H1 (cell line): ENCODE data around the gene CASR. TPM values are rescaled to one million over a fixed set of nuclear protein-coding genes. Genes with fewer than 3 reads are reported as not detected.

Source experiments
- CTCF ChIA-PET: fragments of 300-600 bp; sonication (Branson Sonifier 250); formaldehyde crosslinking; loops from one replicate; lab custom pipeline; 2021; ENCODE audit not compliant: partially characterized antibody; lab: Charles Lee
- POLR2A ChIA-PET: fragments of 300-600 bp; sonication (Branson Sonifier 250); formaldehyde crosslinking; loops from one replicate; lab custom pipeline; 2021; ENCODE audit warnings: inconsistent platforms; ENCODE audit not compliant: partially characterized antibody; lab: Charles Lee
- DNase-seq, 2 experiments: peaks; one replicate each; pipeline versions ENCODE4 v3.0.0 to v3.0.0-alpha.2; 2010 to 2022; ENCODE audit warnings: low spot score in 2 of 2, low read depth in 1 of 2, mixed read lengths in 1 of 2
- FAIRE-seq: peaks from 2 replicates; lab custom pipeline; 2011; peaks lifted over from hg19 to GRCh38; lab: Jason Lieb, UNC
- H2AFZ ChIP-seq: 2 replicates; pipeline ENCODE4 v1.8.1; 2012; ENCODE audit warnings: low read length, inconsistent platforms
- H2AK5ac ChIP-seq: 2 replicates; pipeline ENCODE4 v1.6.1; 2013; ENCODE audit warnings: low read depth, low read length
- H2BK120ac ChIP-seq: replicated peaks from 2 replicates; pipeline ENCODE3; 2013; ENCODE audit warnings: low read depth, low read length, inconsistent platforms
- H2BK12ac ChIP-seq: 2 replicates; pipeline ENCODE4 v1.6.1; 2013; ENCODE audit warnings: low read depth, low read length
- H2BK15ac ChIP-seq: 2 replicates; pipeline ENCODE4 v1.6.1; 2013; ENCODE audit warnings: low read length
- H2BK20ac ChIP-seq: 2 replicates; pipeline ENCODE4 v1.6.1; 2013; ENCODE audit warnings: low read length
- H2BK5ac ChIP-seq: 2 replicates; pipeline ENCODE4 v1.6.1; 2013; ENCODE audit warnings: low read depth, low read length
- H3K14ac ChIP-seq: 2 replicates; pipeline ENCODE4 v1.6.1; 2013; ENCODE audit warnings: inconsistent platforms; ENCODE audit not compliant: insufficient read length
- H3K18ac ChIP-seq: 2 replicates; pipeline ENCODE4 v1.6.1; 2013; ENCODE audit warnings: low read length; ENCODE audit errors: extremely low read depth
- H3K23ac ChIP-seq: 2 replicates; pipeline ENCODE4 v1.6.1; 2013; ENCODE audit warnings: inconsistent platforms; ENCODE audit not compliant: insufficient read length
- H3K23me2 ChIP-seq: 2 replicates; pipeline ENCODE4 v1.6.1; 2013; ENCODE audit warnings: low read depth, low read length
- H3K27ac ChIP-seq: 2 replicates; pipeline ENCODE4 v1.6.1; 2011; ENCODE audit warnings: low read depth, low read length, inconsistent platforms
- H3K27me3 ChIP-seq, 4 experiments: replicated peaks in 1 of 4; 1 replicate in 1 of 4; 2 replicates in 3 of 4; pipeline versions ENCODE4 v1.6.1 to v1.8.1; 2011 to 2013; ENCODE audit warnings: low read length in 3 of 4, mild to moderate bottlenecking in 3 of 4, inconsistent platforms in 2 of 4, mixed read lengths in 2 of 4, moderate library complexity in 1 of 4; ENCODE audit not compliant: control insufficient read depth in 3 of 4, insufficient read depth in 3 of 4; ENCODE audit errors: extremely low read depth in 1 of 4
- H3K36me3 ChIP-seq, 4 experiments: 2 replicates each; pipeline versions ENCODE4 v1.6.1 to v1.8.1; 2011 to 2013; ENCODE audit warnings: mild to moderate bottlenecking in 4 of 4, low read length in 3 of 4, moderate library complexity in 2 of 4, control low read depth in 1 of 4, inconsistent platforms in 1 of 4; ENCODE audit not compliant: insufficient read depth in 4 of 4, control insufficient read depth in 2 of 4
- H3K4ac ChIP-seq: replicated peaks from 2 replicates; pipeline ENCODE3; 2013; ENCODE audit warnings: low read length, low read depth, mixed read lengths, inconsistent platforms; ENCODE audit not compliant: insufficient read length
- H3K4me1 ChIP-seq, 4 experiments: replicated peaks in 1 of 4; 1 replicate in 1 of 4; 2 replicates in 3 of 4; pipeline versions ENCODE4 v1.6.1 to v1.8.1; 2011 to 2013; ENCODE audit warnings: low read length in 3 of 4, inconsistent platforms in 2 of 4, mixed read lengths in 1 of 4; ENCODE audit not compliant: insufficient read depth in 4 of 4, control insufficient read depth in 3 of 4
- H3K4me2 ChIP-seq, 2 experiments: 2 replicates each; pipeline versions ENCODE4 v1.6.1 to v1.8.1; 2011 to 2013; ENCODE audit warnings: low read depth in 2 of 2, low read length in 2 of 2, control low read depth in 1 of 2, inconsistent platforms in 1 of 2, mild to moderate bottlenecking in 1 of 2; ENCODE audit not compliant: insufficient read depth in 1 of 2
- H3K4me3 ChIP-seq, 4 experiments: fragments of 200-600, 300-600 bp in 1 of 4; sonication (generic), shearing (Covaris generic), sonication (Bioruptor Twin) in 1 of 4; 2 replicates each; pipeline versions ENCODE4 v1.5.1 to v1.8.1; 2011 to 2016; ENCODE audit warnings: low read length in 4 of 4, low read depth in 3 of 4, control low read depth in 2 of 4, inconsistent platforms in 2 of 4, mild to moderate bottlenecking in 2 of 4, mixed read lengths in 1 of 4, moderate library complexity in 1 of 4; ENCODE audit not compliant: insufficient read depth in 2 of 4; ENCODE audit errors: extremely low read depth in 1 of 4
- H3K56ac ChIP-seq: replicated peaks from 2 replicates; pipeline ENCODE3; 2013; ENCODE audit warnings: low read depth, mild to moderate bottlenecking, mixed read lengths, low read length, inconsistent platforms; ENCODE audit not compliant: insufficient read length
- H3K79me1 ChIP-seq: 2 replicates; pipeline ENCODE4 v1.6.1; 2013; ENCODE audit warnings: low read depth, low read length, control low read depth
- H3K79me2 ChIP-seq, 2 experiments: 2 replicates each; pipeline versions ENCODE4 v1.6.1 to v1.8.1; 2012 to 2013; ENCODE audit warnings: low read length in 2 of 2, mild to moderate bottlenecking in 2 of 2, inconsistent platforms in 1 of 2; ENCODE audit not compliant: insufficient read depth in 2 of 2, control insufficient read depth in 1 of 2
- H3K9ac ChIP-seq, 4 experiments: replicated peaks in 1 of 4; 1 replicate in 1 of 4; 2 replicates in 3 of 4; pipeline versions ENCODE4 v1.6.1 to v1.8.1; 2011 to 2013; ENCODE audit warnings: low read depth in 3 of 4, low read length in 3 of 4, control low read depth in 2 of 4, mild to moderate bottlenecking in 2 of 4, moderate library complexity in 2 of 4, inconsistent platforms in 1 of 4; ENCODE audit errors: extremely low read depth in 1 of 4
- H3K9me3 ChIP-seq, 2 experiments: 2 replicates each; pipeline versions ENCODE4 v1.6.1 to v1.8.1; 2012 to 2013; ENCODE audit warnings: mild to moderate bottlenecking in 2 of 2, moderate library complexity in 2 of 2, control low read depth in 1 of 2, inconsistent platforms in 1 of 2, low read depth in 1 of 2, low read length in 1 of 2, mixed read lengths in 1 of 2; ENCODE audit not compliant: insufficient read depth in 2 of 2
- H4K20me1 ChIP-seq, 2 experiments: replicated peaks in 1 of 2; 2 replicates each; pipeline versions ENCODE3 to v1.8.1; 2011 to 2013; ENCODE audit warnings: inconsistent platforms in 2 of 2, low read length in 2 of 2, mild to moderate bottlenecking in 1 of 2; ENCODE audit not compliant: insufficient read depth in 2 of 2, control insufficient read depth in 1 of 2
- H4K5ac ChIP-seq: 2 replicates; pipeline ENCODE4 v1.6.1; 2013; ENCODE audit warnings: low read length, low read depth, mixed read lengths, inconsistent platforms; ENCODE audit not compliant: insufficient read length
- H4K8ac ChIP-seq: 2 replicates; pipeline ENCODE4 v1.8.0; 2013; ENCODE audit warnings: mild to moderate bottlenecking, moderate library complexity, low read length, inconsistent platforms; ENCODE audit not compliant: insufficient read depth; ENCODE audit errors: extremely low read depth
- H4K91ac ChIP-seq: replicated peaks from 2 replicates; pipeline ENCODE3; 2013; ENCODE audit warnings: low read length, mixed read lengths, inconsistent platforms; ENCODE audit not compliant: insufficient read length
- BACH1 ChIP-seq: IDR thresholded peaks from 2 replicates; pipeline ENCODE4 v1.6.1; 2012; ENCODE audit warnings: low read length, improper control_type of control experiment
- EZH2 ChIP-seq: fragments of 200-600 bp; sonication (generic); IDR thresholded peaks from 2 replicates; pipeline ENCODE4 v1.7.1; 2012; ENCODE audit warnings: low read depth, mild to moderate bottlenecking, moderate library complexity, low read length, inconsistent platforms; ENCODE audit not compliant: severe bottlenecking
- JUND ChIP-seq: IDR thresholded peaks from 2 replicates; pipeline ENCODE4 v1.6.1; 2011; ENCODE audit warnings: mild to moderate bottlenecking, improper control_type of control experiment, low read length
- KDM4A ChIP-seq: IDR thresholded peaks from one replicate; pipeline ENCODE4 v1.7.1; 2012; ENCODE audit warnings: low read depth, mild to moderate bottlenecking, moderate library complexity, low read length, inconsistent platforms; ENCODE audit not compliant: severe bottlenecking
- SIRT6 ChIP-seq: IDR thresholded peaks from one replicate; pipeline ENCODE4 v1.7.1; 2012; ENCODE audit warnings: low read length, inconsistent platforms
- SP2 ChIP-seq: IDR thresholded peaks from 2 replicates; pipeline ENCODE4 v1.6.1; 2012; ENCODE audit warnings: mild to moderate bottlenecking, low read length, inconsistent platforms
- SP4 ChIP-seq: IDR thresholded peaks from 2 replicates; pipeline ENCODE4 v1.6.1; 2012; ENCODE audit warnings: low read length, inconsistent platforms
- TAF1 ChIP-seq: IDR thresholded peaks from 2 replicates; pipeline ENCODE4 v1.6.1; 2011; ENCODE audit warnings: mild to moderate bottlenecking, low read depth, low read length
- WGBS, 2 experiments: shearing (Covaris generic) in 1 of 2; methylation state at CpG; one replicate each; pipeline versions ENCODE4 v1.1.6 to v1.1.7; 2013 to 2015; ENCODE audit warnings: low lambda C conversion rate in 2 of 2, mixed read lengths in 2 of 2, inconsistent platforms in 1 of 2, low coverage in 1 of 2, missing lambda C conversion rate in 1 of 2; ENCODE audit not compliant: insufficient replicate concordance in 2 of 2, insufficient coverage in 1 of 2, insufficient read length in 1 of 2; ENCODE audit errors: extremely low coverage in 1 of 2, missing lambda C conversion rate in 1 of 2; 5-methylcytosine and 5-hydroxymethylcytosine counted together
- polyA plus RNA-seq, 7 experiments: library from polyadenylated mRNA; depleted of rRNA in 3 of 7; stranded (reverse) in 5 of 7; unstranded in 2 of 7; fragments of >200 nt in 5 of 7; fragments of 200-250 nt in 2 of 7; gene quantifications; 1 replicate in 5 of 7; 2 replicates in 1 of 7; 4 replicates in 1 of 7; pipeline versions ENCODE4 v1.2.1 to v1.2.3, GENCODE V29; 2011 to 2013; ENCODE audit warnings: missing spikeins in 2 of 7, mixed read lengths in 2 of 7
- total RNA-seq: library from RNA; stranded (reverse); fragmentation: NEBNext Ultra II Directional; extraction: Animal tissue kit (Norgen Biotek cat#: 25700); gene quantifications from 2 replicates; pipeline ENCODE4 v1.2.1, GENCODE V29; 2021
- TF ChIP-seq, protein P1 (sequence below): IDR thresholded peaks from 2 replicates; pipeline ENCODE4 v1.6.1; 2012; ENCODE audit warnings: inconsistent platforms

CASR gene
- total and polyA plus RNA-seq, 2 of the 8 experiments (the other 6 are each of a cell fraction or from before 2014, with no cell fraction given) = 0.36 to 0.58 TPM

DNA sequence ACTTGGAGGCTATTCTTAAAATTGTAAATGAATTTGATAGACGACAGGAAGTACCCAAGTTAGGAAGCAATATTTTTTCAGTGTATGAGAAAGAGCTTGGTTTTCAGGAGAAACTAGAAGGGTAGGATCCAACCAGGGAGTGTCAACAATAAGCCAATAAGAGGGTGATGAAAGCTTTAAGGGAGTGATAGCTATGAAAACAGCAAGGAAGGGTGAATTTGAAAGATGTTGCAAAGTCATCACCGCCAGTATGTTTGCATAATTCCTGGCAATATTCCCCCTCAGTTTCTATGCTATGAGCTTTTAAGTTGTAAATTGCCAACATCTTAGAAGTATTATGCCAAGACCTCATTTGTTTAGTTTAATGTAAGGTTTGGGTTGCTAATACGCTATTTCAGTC is 129.8 kb downstream of the CASR start:
- Histone ChIP-seq H2AK5ac (no peak overlapping the region), H4K8ac (no peak overlapping the region), H3K23me2 (0 out of 2 replicates have a peak, but pooled peaks cover 2% of the 10 kb centered on the region), H3K79me2 (no peaks in the 10 kb centered on the region), H3K27ac (no peak overlapping the region), H3K9ac (no peak overlapping the region), H2AFZ (no peak overlapping the region), H2BK120ac (no peak overlapping the region), H2BK5ac (no peak overlapping the region), H3K4me3 (no peak overlapping the region), H3K18ac (no peak overlapping the region), H3K4ac (no peak overlapping the region), H3K23ac (no peak overlapping the region), H3K4me2 (no peak overlapping the region), H3K14ac (no peak overlapping the region), H3K36me3 (no peaks in the 10 kb centered on the region), H3K9me3 (no peaks in the 10 kb centered on the region), H4K5ac (no peak overlapping the region), H2BK20ac (no peak overlapping the region), H4K91ac (no peak overlapping the region), H2BK12ac (no peak overlapping the region), H4K20me1 (no peaks in the 10 kb centered on the region), H3K56ac (no peak overlapping the region), H2BK15ac (no peak overlapping the region), H3K27me3 (no peaks in the 10 kb centered on the region; a peak in 1 of 7 replicates), H3K4me1 (peaks cover 0 to 3% (median 1%) of the 10 kb centered on the region in 4 experiments; a peak in 3 of 7 replicates), H3K79me1 (no peaks in the 10 kb centered on the region)
- POLR2A ChIA-PET = no interaction called here
- 83% methylated on average over 3 of the region's 3 CpGs; no CpG with 5 or more reads in 1 of the 2 experiments for whole genome bisulfite sequencing, 2 experiments
- no peak for DNase-seq
- no peak for FAIRE-seq
- TF ChIP-seq TAF1 (no peak), KDM4A (no peak), SP2 (no peak), SP4 (no peak), EZH2 (no peak), BACH1 (no peak), JUND (no peak), SIRT6 (no peak)
- TF ChIP-seq, protein P1, sequence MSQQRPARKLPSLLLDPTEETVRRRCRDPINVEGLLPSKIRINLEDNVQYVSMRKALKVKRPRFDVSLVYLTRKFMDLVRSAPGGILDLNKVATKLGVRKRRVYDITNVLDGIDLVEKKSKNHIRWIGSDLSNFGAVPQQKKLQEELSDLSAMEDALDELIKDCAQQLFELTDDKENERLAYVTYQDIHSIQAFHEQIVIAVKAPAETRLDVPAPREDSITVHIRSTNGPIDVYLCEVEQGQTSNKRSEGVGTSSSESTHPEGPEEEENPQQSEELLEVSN = no peak
- CTCF ChIA-PET = interaction anchor here (0.5 to 5.5 kb wide), 8 partner anchors 12 to 211 kb away, joined by 3 to 25 read pairs (median 4); partner anchors contain the start of gene CSTA
